Neutrophil (primary cell): ENCODE measurements around the gene AGPAT4.
"Not testable (repeated sequence)": the region's sequence is repeated elsewhere in the genome, so short reads cannot be mapped to it uniquely, and the experiment has no call there.

Source experiments
- H3K27ac ChIP-seq: fragments of 200-600 bp; sonication (generic); 2 replicates; pipeline ENCODE4 v1.5.1; 2016; ENCODE audit warnings: mild to moderate bottlenecking, moderate library complexity
- H3K27me3 ChIP-seq: fragments of 200-600 bp; sonication (generic); 2 replicates; pipeline ENCODE4 v1.6.0; 2016; ENCODE audit warnings: mild to moderate bottlenecking
- H3K36me3 ChIP-seq: fragments of 200-600 bp; sonication (generic); 2 replicates; pipeline ENCODE4 v1.5.1; 2017
- H3K4me1 ChIP-seq, 2 experiments: fragments of 200-600 bp in 1 of 2; sonication (generic) in 1 of 2; 1 replicate in 1 of 2; 2 replicates in 1 of 2; pipeline versions ENCODE4 v1.5.1 to v1.6.1; 2013 to 2016; ENCODE audit warnings: low read depth in 1 of 2, low read length in 1 of 2, mild to moderate bottlenecking in 1 of 2, moderate library complexity in 1 of 2; ENCODE audit not compliant: control insufficient read depth in 1 of 2, insufficient read depth in 1 of 2
- H3K4me3 ChIP-seq, 2 experiments: fragments of 200-600 bp in 1 of 2; sonication (generic) in 1 of 2; 1 replicate in 1 of 2; 2 replicates in 1 of 2; pipeline ENCODE4 v1.5.1; 2013 to 2016; ENCODE audit warnings: low read depth in 1 of 2, low read length in 1 of 2, mild to moderate bottlenecking in 1 of 2, moderate library complexity in 1 of 2
- H3K9me3 ChIP-seq: fragments of 200-600 bp; sonication (generic); 2 replicates; pipeline ENCODE4 v1.5.1; 2016
- CTCF ChIP-seq: fragments of 200-600 bp; sonication (generic); IDR thresholded peaks from 2 replicates; pipeline ENCODE4 v1.5.1; 2016; ENCODE audit warnings: antibody characterized with exemption

Gene AGPAT4

GRCh38 chr6:161128680-161129196 is 145.1 kb downstream of the AGPAT4 start:
- peaks cover 6% of the 10 kb centered on the region for H3K36me3 ChIP-seq
- H3K27me3 ChIP-seq, result no peaks in the 10 kb centered on the region
- H3K27ac ChIP-seq, result no peak overlapping the region
- no peak for TF ChIP-seq CTCF
- no peaks in the 10 kb centered on the region for H3K4me1 ChIP-seq
- no peak overlapping the region for H3K4me3 ChIP-seq
- H3K9me3 ChIP-seq, result no peaks in the 10 kb centered on the region

- Histone ChIP-seq H3K27me3 (no peaks in the 10 kb centered on the region), H3K4me3 (no peak overlapping the region), H3K27ac (no peak overlapping the region), H3K9me3 (no peaks in the 10 kb centered on the region), H3K4me1 (no peaks in the 10 kb centered on the region), H3K36me3 (peaks cover 6% of the 10 kb centered on the region)
- TF ChIP-seq CTCF, result no peak
Measured at GRCh38 chr6:161128230-161128629, 145.6 kb downstream of the AGPAT4 start.

GRCh38 chr6:161127071-161127740 is 146.7 kb downstream of the AGPAT4 start:
- no peaks in the 10 kb centered on the region for H3K9me3 ChIP-seq
- H3K4me1 ChIP-seq, result no peaks in the 10 kb centered on the region
- H3K4me3 ChIP-seq, result no peak overlapping the region
- H3K27me3 ChIP-seq, result no peaks in the 10 kb centered on the region
- H3K36me3 ChIP-seq, result peaks cover 6% of the 10 kb centered on the region
- TF ChIP-seq CTCF, result no peak
- no peak overlapping the region for H3K27ac ChIP-seq

- no peaks in the 10 kb centered on the region for H3K9me3 ChIP-seq
- H3K4me3 ChIP-seq, result no peak overlapping the region
- H3K27ac ChIP-seq, result no peak overlapping the region
- H3K4me1 ChIP-seq, result no peaks in the 10 kb centered on the region
- H3K27me3 ChIP-seq, result no peaks in the 10 kb centered on the region
- H3K36me3 ChIP-seq, result peaks cover 4% of the 10 kb centered on the region
- TF ChIP-seq CTCF, result no peak
Measured at GRCh38 chr6:161125591-161125990, 148.3 kb downstream of the AGPAT4 start.

GRCh38 chr6:161123319-161123718 is 150.5 kb downstream of the AGPAT4 start:
- H3K27me3 ChIP-seq, H3K4me3 ChIP-seq, H3K36me3 ChIP-seq, H3K27ac ChIP-seq, H3K4me1 ChIP-seq, H3K9me3 ChIP-seq: not testable (repeated sequence)

- Histone ChIP-seq H3K27ac (no peak overlapping the region), H3K4me1 (peaks cover 0 to 4% of the 10 kb centered on the region in 2 experiments), H3K9me3 (no peaks in the 10 kb centered on the region), H3K36me3 (peaks cover 35% of the 10 kb centered on the region), H3K4me3 (no peak overlapping the region), H3K27me3 (no peaks in the 10 kb centered on the region)
- no peak for TF ChIP-seq CTCF
Measured at GRCh38 chr6:161117942-161118341, 155.9 kb downstream of the AGPAT4 start.
